GM18507 (cell line): ENCODE data around the gene HOPX.
"Not testable (repeated sequence)": the region's sequence is repeated elsewhere in the genome, so short reads cannot be mapped to it uniquely, and the experiment has no call there.

ENCODE experiments used
- DNase-seq: peaks from one replicate; pipeline ENCODE4 v3.0.0; 2011; ENCODE audit warnings: low read depth; ENCODE audit not compliant: insufficient read length; ENCODE audit errors: extremely low spot score
- FAIRE-seq: peaks from 2 replicates; lab custom pipeline; 2011; peaks lifted over from hg19 to GRCh38; lab: Jason Lieb, UNC

Gene HOPX

GRCh38 chr4:56681158-56681852 is at the start of gene HOPX:
TSS of gene HOPX (minus strand) at chr4:56681296. CDS start at chr4:56657816, 23,480 bp downstream.
- DNase-seq: no peak
- FAIRE-seq: peak; percentile 38

GRCh38 chr4:56730097-56730496 is 49.0 kb upstream of the HOPX start:
- DNase-seq (no peak), FAIRE-seq (no peak)

GRCh38 chr4:56728512-56728911 is 47.4 kb upstream of the HOPX start:
- FAIRE-seq (no peak), DNase-seq (no peak)

- FAIRE-seq: no peak
- no peak for DNase-seq
Observed at GRCh38 chr4:56727150-56727549, 46.1 kb upstream of the HOPX start.

- not testable (repeated sequence) for FAIRE-seq, DNase-seq
Observed at GRCh38 chr4:56726593-56726992, 45.5 kb upstream of the HOPX start.

GRCh38 chr4:56723659-56724230 is 42.6 kb upstream of the HOPX start:
- FAIRE-seq (no peak), DNase-seq (no peak)

GRCh38 chr4:56723201-56723605 is 42.1 kb upstream of the HOPX start:
- DNase-seq (no peak), FAIRE-seq (no peak)

- DNase-seq (no peak), FAIRE-seq (no peak)
Observed at GRCh38 chr4:56708146-56708545, 27.1 kb upstream of the HOPX start.

- DNase-seq (no peak), FAIRE-seq (no peak)
Observed at GRCh38 chr4:56705966-56706365, 24.9 kb upstream of the HOPX start.

GRCh38 chr4:56705334-56705733 is 24.2 kb upstream of the HOPX start:
- FAIRE-seq (no peak), DNase-seq (no peak)

- FAIRE-seq: no peak
- no peak for DNase-seq
Observed at GRCh38 chr4:56704089-56704871, 23.2 kb upstream of the HOPX start.

GRCh38 chr4:56703378-56703777 is 22.3 kb upstream of the HOPX start:
- FAIRE-seq: no peak
- no peak for DNase-seq

GRCh38 chr4:56701644-56702043 is 20.5 kb upstream of the HOPX start:
- no peak for DNase-seq
- no peak for FAIRE-seq

GRCh38 chr4:56701161-56701480 is 20.0 kb upstream of the HOPX start:
- DNase-seq (no peak), FAIRE-seq (no peak)

- FAIRE-seq (no peak), DNase-seq (no peak)
Observed at GRCh38 chr4:56699537-56700105, 18.5 kb upstream of the HOPX start.

- DNase-seq: no peak
- no peak for FAIRE-seq
Observed at GRCh38 chr4:56698329-56698728, 17.2 kb upstream of the HOPX start.

- no peak for FAIRE-seq
- no peak for DNase-seq
Observed at GRCh38 chr4:56696056-56696455, 15.0 kb upstream of the HOPX start.

GRCh38 chr4:56693476-56693875 is 12.4 kb upstream of the HOPX start:
- DNase-seq, FAIRE-seq: not testable (repeated sequence)

GRCh38 chr4:56692576-56692975 is 11.5 kb upstream of the HOPX start:
- no peak for FAIRE-seq
- no peak for DNase-seq

GRCh38 chr4:56691425-56691824 is 10.3 kb upstream of the HOPX start:
- FAIRE-seq: no peak

More at GRCh38 chr4:56691425-56691824, 10.3 kb upstream of the HOPX start:
- DNase-seq: no peak
